GM21825 (cell line): Measurements from ENCODE around the gene PABPN1.
"Not testable (repeated sequence)": the region's sequence is repeated elsewhere in the genome, so short reads cannot be mapped to it uniquely, and the experiment has no call there.

Experiments
- ATAC-seq: cut with Tn5 transposase; IDR thresholded peaks from one replicate; pipeline ENCODE4 v1.9.1; 2021; ENCODE audit warnings: mild to moderate bottlenecking, moderate library complexity; ENCODE audit not compliant: unreplicated experiment

PABPN1 gene, protein sequence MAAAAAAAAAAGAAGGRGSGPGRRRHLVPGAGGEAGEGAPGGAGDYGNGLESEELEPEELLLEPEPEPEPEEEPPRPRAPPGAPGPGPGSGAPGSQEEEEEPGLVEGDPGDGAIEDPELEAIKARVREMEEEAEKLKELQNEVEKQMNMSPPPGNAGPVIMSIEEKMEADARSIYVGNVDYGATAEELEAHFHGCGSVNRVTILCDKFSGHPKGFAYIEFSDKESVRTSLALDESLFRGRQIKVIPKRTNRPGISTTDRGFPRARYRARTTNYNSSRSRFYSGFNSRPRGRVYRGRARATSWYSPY

DNA sequence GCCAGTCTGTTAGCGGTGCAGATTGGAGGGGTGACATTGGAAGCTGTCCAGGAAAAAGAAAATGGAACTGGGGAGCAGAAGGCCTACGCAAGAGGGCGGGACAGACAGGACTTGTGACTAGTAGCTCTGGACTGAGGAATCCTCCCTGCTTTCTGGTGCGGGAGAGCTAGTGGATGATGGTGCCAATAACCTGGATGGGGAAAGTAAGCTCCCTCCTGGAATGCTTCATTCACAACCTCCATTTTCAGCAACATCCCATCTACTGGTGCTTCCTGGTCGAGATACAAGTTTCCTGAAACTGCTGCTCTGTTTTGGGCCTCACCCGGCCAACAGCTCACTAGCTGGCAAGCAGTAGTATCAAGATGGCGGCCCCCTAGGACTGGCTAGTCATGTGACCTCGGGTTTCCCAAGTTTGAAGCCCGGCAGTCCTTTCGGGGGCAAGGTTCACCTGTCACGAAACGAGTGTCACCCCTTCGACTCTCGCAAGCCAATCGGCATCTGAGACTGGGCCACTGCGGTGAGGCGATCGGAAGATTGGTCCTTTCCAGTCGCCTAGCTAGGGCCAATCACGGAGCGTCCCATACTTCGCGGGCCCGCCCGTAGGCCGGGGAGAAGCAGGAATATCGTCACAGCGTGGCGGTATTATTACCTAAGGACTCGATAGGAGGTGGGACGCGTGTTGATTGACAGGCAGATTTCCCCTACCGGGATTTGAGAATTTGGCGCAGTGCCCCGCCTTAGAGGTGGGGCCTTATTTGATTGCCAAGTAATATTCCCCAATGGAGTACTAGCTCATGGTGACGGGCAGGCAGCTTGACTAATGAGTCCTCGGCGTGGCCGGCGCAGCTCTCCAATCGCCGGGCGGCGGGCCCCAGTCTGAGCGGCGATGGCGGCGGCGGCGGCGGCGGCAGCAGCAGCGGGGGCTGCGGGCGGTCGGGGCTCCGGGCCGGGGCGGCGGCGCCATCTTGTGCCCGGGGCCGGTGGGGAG lies at the start of gene PABPN1:
Gene PABPN1 (plus strand): TSS at position 874 of the 988 bp plus-strand sequence. CDS start 13 bp downstream, at position 887.
- peak; percentile 89 for ATAC-seq

DNA sequence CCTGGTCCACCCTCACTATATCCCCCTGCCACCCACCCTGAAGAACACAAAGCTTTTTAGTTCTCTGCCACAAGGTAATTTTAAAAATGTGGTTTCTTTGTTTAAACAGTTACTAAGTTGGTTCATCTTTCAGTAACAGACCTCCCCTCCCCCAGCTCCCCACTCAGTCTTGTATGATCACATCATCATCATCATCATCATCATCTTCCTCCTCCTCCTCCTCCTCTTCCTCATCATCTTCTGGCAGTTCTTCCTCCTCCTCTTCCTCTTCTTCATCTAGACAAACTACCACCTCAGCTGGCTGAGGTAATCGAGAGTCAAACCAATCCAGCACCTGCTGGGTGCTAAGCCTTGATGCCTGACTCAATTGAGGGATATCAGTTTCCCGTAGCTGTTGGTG lies 45.8 kb upstream of the PABPN1 start:
- no peak for ATAC-seq

DNA sequence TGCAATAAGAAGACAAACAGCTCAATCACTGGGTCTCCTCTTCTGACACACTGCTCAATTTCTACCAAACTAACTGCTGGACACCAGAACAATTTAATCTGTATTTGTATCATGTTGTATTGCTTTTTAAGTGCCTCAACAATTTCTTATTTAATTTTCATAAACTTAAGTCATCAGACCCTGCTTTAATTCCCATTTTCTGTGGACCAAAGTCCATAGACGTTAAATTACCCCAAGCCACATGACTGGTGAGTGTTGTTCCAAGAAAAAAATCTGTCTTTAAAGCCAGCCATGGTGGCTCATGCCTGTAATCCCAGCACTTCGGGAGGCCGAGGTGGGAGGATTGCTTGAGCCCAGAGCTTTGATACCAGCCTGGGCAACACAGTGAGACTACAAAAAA lies 44.1 kb upstream of the PABPN1 start:
- ATAC-seq = no peak

DNA sequence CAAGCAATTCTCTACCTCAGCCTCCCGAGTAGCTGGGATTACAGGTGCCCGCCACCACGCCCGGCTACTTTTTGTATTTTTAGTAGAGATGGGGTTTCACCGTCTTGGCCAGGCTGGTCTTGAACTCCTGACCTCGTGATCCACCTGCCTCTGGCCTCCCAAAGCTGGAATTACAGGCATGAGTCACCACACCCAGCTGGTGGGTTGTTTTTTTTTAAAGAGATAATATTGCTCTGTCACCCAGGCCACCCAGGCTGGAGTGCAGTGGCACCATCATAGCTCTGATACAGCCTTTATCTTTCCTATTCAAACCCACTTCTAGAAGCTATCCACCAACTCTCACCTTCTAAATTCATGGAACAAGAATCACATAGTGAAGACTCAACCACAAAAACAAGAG lies 43.3 kb upstream of the PABPN1 start:
- not testable (repeated sequence) for ATAC-seq

DNA sequence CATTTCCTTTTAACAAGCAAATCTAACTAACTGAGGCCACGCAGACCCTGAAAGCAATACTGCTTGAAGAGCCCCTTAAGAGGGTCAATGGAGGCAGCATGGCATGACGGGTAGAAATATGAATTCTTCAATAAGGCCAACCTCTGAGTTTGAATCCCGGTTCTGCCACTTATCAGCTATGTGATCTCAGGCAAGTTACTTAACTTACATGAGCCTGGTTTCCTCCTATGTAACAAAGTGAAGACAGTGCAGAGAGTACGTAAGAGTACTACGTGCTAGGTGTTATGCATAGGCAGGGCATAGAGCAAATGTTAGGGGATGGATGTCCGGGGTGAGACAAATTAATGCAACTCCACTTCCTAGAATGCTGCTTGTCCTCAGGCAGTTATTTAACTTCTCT lies 40.0 kb upstream of the PABPN1 start:
- ATAC-seq = no peak

DNA sequence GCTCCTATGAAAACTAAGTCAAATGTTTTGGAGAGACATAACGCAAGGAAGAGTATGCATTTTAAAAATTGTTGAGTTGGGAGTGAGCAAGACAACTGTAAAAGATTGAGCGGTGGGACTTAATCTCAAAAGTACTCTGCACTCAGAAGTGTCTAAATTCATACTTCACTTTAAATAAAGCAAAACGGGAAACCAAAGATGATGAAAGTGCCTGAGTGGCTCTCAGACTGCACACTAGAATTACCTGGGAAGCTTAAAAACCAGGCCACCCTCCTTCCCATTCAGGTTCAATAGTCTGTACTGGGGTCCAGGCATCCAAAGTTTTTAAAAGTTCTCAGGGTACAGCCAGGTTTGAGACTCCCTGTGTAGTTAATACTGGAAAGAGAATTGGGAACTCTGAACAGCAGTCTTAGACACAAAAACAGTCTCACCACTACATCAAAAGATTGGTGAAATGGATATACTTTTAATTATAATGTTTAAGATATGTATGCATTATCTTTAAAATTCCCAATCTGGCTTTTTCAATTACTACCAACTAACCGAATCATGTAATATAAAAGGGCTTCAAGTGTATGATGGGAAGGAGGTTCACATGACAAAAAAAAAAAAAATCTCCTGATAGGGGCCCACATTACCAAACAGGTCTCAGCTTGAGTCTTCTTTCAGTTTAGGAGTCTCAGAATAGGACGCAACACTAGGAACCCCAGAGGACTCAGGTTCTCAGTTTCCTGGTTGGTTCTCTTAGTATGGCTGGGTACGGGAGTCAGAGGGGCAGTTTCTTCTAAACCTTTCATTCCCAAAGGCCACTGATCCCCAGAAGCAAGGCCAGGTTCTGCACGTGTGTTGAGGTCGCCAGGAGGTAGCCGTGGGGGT lies 36.4 kb upstream of the PABPN1 start:
- ATAC-seq = no peak

DNA sequence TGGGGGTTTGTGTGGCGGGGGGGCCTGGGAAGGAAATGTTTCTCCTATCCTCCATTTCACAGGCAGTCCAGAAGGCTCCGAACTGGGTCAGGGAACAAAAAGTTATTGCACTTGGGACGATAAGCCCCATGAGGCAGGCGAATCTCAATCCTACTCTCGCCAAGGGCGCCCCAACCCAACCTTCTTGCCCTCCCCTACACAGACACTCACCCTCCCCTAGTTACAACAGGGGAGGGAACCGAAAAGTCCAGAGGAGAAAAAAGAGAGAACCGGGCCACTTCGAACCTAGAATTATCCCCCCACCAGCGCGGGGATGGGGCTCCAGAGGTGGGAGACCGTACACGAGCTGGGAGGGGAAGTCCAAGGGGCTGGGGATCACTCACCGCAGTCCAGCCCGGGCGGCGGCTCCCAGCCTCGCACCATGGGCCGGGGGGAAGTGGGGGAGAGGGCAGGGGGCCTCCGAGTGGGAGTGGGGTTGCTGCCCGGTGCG lies 35.7 kb upstream of the PABPN1 start:
- ATAC-seq = peak; percentile 18

DNA sequence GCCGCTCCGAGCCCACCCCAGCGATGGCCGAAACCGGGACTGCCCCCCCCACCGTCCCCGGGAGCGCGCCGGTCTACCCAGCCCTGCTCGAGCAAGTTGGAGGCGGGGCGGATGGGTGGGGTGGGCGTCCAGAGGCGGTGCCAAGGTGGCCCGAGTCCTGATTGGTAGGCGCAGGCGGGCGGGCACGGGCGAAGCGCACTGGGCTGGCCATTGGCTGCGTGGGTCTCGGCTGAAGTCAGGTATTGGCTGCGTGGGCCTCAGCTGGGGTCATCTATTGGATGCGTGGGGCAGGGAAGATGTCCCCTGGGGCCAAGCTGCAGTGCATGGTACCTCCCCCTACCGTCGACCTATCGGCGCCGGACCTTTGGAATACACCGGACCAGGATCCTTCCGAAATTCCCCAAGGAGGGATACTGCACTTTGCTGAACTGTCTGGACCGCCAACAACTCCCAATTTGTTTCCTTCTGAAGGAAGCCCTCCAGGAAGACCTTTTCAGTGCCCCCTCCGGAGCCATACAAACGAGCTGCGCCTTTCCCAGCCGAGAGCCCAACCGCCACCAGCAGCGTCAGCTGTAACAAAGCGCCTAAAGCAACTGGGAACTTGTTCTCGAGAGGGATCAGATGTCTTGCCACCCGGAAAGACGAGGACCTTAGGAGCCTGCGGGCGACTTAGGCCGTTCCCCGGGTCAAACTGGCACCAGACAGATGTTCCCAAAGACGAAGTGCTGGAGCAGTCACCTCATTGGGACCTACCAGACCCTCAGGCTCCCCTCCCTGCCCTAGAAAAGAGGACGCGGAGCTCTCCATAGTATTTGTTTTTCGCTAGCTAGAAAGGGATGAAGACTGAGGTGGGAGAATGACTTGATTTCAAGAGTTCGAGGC lies 35.0 kb upstream of the PABPN1 start, which contains the start of gene HOMEZ:
Gene HOMEZ (minus strand): TSS at position 113 of the 882 bp plus-strand sequence. CDS start 180 bp downstream, outside the sequence.
- peak; percentile 96 for ATAC-seq

DNA sequence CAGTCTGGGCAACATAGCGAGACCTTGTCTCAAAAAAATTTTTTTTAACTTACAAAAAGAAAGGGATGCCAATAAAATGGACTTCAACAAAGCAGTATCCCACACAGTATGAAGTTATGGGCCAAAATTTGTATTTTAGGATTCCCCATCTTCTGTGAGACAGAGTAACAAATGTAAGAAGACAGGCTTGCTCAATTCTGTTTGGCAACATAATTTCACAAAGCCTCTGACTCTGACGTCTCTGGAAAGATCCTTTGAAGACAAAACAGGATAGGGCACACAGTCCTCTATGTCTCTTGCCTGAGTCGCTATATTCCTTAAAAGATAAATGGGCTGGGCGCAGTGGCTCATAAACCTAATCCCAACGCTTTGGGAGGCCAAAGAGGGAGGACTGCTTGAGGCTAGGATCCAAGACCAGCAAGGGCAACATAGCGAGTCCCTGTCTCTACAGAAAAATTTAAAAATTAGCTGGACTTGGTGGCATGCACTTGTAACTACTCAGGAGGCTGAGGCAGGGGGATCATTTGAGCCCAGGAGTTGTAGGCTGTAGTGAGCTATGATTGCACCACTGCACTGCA lies 34.3 kb upstream of the PABPN1 start:
- no peak for ATAC-seq

DNA sequence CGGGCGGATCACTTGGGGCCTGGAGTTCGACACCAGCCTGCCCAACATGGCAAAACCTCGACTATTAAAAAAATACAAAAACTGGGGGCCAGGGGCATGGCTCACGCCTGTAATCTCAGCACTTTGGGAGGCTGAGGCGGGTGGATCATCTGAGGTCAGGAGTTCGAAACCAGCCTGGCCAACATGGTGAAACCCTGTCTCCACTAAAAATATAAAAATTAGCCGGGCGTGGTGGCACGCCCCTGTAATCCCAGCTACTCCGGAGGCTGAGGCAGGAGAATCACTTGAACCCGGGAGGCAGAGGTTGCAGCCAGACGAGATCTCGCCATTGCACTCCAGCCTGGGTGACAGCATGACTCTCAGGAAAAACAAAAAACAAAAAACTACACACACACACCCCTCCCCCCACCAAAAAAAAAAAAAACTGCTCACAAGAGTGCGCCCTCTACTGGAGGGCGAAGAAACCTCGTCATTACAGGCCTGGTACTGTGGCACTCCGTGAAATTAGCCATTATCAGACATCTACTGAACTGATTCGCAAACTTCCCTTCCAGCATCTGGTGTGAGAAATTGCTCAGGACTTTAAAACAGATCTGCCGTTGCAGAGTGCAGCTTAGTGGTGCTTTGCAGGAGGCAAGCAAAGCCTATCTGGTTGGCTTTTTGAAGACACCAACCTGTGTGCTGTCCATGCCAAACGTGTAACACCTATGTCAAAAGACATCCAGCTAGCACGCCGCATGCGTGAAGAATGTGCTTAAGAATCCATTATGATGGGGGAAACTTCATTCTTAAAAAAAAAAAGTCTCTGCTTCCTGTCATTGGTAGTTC lies 26.3 kb upstream of the PABPN1 start:
- no peak for ATAC-seq

DNA sequence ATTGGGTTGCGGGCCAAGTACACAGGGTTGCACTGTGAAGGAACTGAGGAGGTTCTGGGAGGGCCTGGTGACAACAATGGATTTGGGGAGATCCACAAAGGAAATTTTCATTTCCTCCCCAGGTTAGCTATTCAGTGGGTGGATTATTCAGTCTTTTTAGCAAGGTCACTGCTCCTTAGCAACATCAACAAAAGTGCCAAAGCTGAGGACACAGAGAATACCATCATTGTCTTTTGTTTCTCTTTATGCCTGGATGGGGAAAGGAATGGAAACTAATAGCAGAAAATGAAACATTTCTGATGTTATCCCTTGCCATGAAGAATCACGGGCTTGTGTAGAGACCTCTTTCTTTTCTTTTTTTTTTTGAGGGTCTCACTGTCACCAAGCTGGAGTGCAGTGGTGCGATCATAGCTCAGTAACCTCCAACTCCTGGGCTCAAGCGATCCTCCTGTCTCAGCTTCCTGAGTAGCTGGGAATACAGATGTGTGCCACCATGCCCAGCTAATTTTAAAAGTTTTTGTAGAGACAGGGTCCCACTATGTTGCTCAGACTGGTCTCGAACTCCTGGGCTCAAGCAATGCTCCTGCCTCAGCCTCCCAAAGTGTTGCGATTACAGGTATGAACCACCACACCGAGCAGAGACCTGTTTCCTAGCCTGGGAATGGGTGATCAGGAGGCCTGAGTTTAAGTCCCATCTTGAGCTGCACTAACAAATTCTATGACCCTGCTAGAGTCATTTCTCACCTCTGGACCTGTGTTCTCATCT lies 25.1 kb upstream of the PABPN1 start:
- no peak for ATAC-seq

DNA sequence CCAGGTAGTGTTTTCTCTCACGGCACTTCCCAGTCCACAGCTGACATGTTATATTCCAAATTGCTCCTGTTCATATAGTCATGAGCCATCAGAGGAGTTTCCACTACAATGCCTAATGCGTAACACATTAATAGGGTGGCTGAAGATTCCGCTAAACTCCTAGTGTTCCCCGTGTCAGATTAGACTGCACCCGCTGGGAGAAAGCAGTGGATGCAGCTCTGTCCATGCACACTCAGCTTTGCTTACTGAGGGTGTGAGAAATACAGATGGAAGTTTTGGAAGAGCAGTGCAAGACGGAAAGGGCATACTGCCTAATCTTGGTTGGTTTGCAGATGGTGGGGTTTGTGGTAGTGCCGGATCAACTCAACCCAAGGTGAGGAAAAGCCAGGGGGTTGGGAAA lies 24.2 kb upstream of the PABPN1 start:
- ATAC-seq = no peak

DNA sequence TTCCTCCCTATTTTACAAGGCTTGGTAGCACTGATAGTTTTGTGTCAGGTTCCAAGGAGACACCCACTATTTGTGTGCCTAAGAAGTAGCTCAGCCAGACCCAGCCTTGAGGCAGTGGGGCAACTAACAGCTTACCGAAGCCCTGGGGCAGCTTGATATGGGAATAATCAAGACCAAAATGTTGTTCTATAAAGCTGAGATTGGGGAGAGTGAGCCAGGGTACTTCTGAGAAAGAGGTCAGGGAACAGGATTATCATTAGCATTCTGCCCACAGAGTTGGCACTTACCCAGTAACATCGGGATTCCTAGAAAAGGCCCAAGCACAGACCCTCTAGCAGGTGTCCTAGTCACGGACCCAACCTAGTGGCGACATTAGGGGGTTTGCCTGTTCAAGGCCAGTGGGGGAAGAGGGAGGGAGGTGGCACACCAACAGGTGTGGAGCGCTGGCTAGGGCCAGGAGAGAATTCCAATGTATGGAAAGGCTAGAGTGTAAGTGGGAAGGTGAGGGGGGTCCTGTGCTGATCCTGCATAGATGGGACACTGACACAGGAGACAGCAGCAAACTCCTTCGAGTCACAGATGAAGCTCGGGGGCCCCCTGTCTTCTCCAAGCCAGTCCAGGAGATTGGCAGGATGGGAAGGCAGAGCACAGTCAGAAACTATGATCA lies 23.5 kb upstream of the PABPN1 start:
- ATAC-seq = no peak

DNA sequence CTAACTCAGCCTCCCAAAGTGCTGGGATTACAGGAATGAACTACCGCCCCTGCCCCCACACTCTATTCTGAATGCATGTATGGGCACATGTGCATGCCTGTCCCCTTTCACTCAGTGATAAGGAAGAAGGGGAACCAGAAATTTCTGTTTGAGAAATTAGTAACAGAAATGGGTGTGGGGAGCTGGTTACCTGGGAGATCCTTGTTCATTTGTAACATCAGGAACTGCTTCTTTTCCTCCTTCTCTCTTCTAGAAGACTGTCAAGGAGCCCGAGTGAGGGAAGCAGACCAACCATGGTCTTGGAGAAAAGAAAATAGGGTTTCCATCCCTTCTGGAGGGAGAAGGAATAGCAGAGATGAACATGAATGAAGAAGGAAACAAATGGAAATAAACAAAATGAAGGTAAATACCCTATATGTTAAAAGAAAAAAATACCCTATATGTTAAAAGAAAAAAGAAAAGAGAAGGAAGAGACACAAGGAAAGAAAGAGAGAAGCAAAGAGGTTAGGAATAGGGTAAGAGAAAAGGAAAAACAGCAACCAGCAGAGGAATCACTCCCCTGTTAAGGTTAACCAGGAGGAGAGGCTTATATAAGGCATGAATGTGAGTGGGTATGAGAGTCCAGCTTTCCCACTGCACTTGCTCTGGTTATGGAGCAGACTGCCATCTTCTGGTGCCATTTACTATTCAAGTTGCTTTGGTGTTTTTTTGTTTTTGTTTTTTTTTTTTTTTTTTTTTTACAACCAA lies 21.9 kb upstream of the PABPN1 start:
- no peak for ATAC-seq

DNA sequence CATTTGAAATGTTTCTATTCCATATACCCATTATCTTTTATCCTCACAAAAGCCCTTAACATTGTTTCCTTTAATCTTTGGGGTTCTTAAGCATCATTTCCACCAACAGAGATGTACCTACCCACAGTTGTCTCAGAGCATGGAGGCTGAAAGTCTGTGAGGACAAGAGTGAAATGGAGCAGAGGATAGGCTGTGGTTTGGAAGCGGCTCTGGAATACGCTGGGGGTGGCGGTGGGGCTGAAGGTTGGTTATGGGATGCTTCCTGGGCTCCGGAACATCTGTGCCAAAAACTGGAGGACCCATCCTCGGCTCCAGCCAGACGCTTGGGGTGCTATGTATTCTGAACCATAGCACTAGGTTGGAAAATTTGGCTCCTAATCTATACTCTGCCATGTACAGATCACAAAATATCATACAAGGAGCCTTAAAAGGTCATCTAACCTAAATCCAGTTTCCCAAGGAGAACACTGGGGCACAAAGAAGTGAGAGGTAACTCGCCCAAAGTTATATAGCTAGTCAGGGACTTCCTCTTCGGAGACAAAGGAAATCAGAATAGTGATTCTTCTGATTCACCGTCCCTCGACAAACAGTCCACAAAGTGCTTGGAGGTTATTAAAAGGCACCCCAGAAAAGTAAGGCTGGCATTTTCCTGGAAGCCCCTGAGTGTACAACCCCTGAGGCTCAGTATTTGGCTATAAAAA lies 21.1 kb upstream of the PABPN1 start:
- no peak for ATAC-seq

DNA sequence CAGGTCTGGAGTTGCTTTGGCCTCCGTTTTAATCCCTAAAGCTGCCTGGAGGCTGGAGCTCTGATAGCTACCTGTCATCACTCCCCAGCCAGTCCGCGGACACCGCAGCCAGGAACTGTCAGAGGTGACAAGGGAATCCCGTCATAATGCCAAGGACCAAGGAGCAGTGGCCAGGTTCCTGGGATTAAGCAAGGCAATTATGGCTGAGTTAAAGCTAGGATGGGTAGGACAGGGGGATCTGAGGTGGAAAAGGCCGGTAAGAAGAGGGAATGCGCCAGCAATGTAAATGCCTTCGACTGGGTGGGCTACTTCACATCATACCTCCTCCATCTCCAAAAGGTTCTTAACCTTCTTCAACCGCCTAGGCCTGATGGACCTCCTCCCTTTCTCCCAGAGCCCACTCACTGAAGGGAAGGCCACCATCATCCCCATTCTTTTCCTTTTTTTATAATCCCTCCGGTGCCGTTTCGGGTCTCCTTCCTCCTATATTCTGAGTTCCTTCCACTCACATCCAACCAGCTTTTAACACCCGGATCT lies 20.5 kb upstream of the PABPN1 start:
- ATAC-seq = no peak
